GM12878 (cell line): ENCODE data around the gene SMIM12.

Experiments used
- EZH2 ChIP-seq: IDR thresholded peaks from 2 replicates; pipeline ENCODE4 v1.6.1; 2012; ENCODE audit warnings: low read depth, mild to moderate bottlenecking, control low read depth, inconsistent platforms, low read length, borderline replicate concordance; ENCODE audit not compliant: control insufficient read depth
- HDAC6 ChIP-seq: fragments of 200-600 bp; sonication (generic); IDR thresholded peaks from one replicate; pipeline ENCODE4 v1.8.0; 2017; ENCODE audit warnings: antibody characterized with exemption; ENCODE audit not compliant: unreplicated experiment
- NFIC ChIP-seq: IDR thresholded peaks from 2 replicates; pipeline ENCODE4 v1.6.1; 2012; ENCODE audit warnings: low read depth, mild to moderate bottlenecking, inconsistent platforms, low read length, moderate library complexity
- POLR2A ChIP-seq: IDR thresholded peaks from 2 replicates; pipeline ENCODE4 v1.6.1; 2011; ENCODE audit warnings: low read depth, mild to moderate bottlenecking, low read length
- TCF12 ChIP-seq: IDR thresholded peaks from 2 replicates; pipeline ENCODE4 v1.6.1; 2011; ENCODE audit warnings: low read depth, mild to moderate bottlenecking, low read length

- TF ChIP-seq HDAC6 (no peak), POLR2A (no peak), TCF12 (no peak), NFIC (no peak), EZH2 (no peak)
Measured at GRCh38 chr1:34825455-34826091, 34.0 kb downstream of the SMIM12 start.
